Sigmoid colon (tissue), 7 donors: ENCODE measurements around the gene TBXA2R. TPM values are rescaled to one million over a fixed set of nuclear protein-coding genes. Genes with fewer than 3 reads are reported as not detected.
"Not testable (repeated sequence)": the region's sequence is repeated elsewhere in the genome, so short reads cannot be mapped to it uniquely, and the experiment has no call there.

ENCODE experiments used
- DNase-seq: peaks from one replicate; pipeline ENCODE4 v3.0.0-alpha.2; 2019
- H3K27ac ChIP-seq, 4 donors: fragments of 200-600 bp; sonication (generic); one replicate each; pipeline ENCODE4 v1.5.1; 2016 to 2019; ENCODE audit warnings: mild to moderate bottlenecking in 1 of 4
- H3K27me3 ChIP-seq, 3 donors: fragments of 200-600 bp; sonication (generic); one replicate each; pipeline ENCODE4 v1.5.1; 2019; ENCODE audit warnings: mild to moderate bottlenecking in 1 of 3
- H3K36me3 ChIP-seq, 4 donors: fragments of 200-600 bp; sonication (generic); one replicate each; pipeline ENCODE4 v1.5.1; 2016 to 2019
- H3K4me1 ChIP-seq, 4 donors: fragments of 200-600 bp; sonication (generic); one replicate each; pipeline ENCODE4 v1.5.1; 2017 to 2019
- H3K4me3 ChIP-seq, 4 donors: fragments of 200-600 bp; sonication (generic); one replicate each; pipeline ENCODE4 v1.5.1; 2017 to 2019; ENCODE audit warnings: mild to moderate bottlenecking in 2 of 4, moderate library complexity in 1 of 4
- H3K9me3 ChIP-seq, 4 donors: fragments of 200-600 bp in 3 of 4; sonication (generic) in 3 of 4; one replicate each; pipeline versions ENCODE4 v1.5.1 to v1.6.1; 2013 to 2019
- EP300 ChIP-seq, 4 donors: sonication (generic); formaldehyde crosslinking; IDR thresholded peaks; one replicate each; pipeline ENCODE4 v1.6.1; 2017; ENCODE audit warnings: antibody characterized with exemption in 4 of 4
- POLR2A ChIP-seq, 2 donors: fragments of 450-650 bp; IDR thresholded peaks; one replicate each; pipeline ENCODE4 v1.6.1; 2016; ENCODE audit warnings: antibody characterized with exemption in 2 of 2, mild to moderate bottlenecking in 2 of 2, moderate library complexity in 2 of 2
- POLR2AphosphoS5 ChIP-seq, 4 donors: sonication (generic); formaldehyde crosslinking; IDR thresholded peaks; one replicate each; pipeline ENCODE4 v1.6.1; 2017; ENCODE audit warnings: antibody characterized with exemption in 4 of 4
- whole genome bisulfite sequencing, 2 donors: extraction: QIAGEN DNeasy Blood & Tissue Kit; methylation state at CpG; one replicate each; pipeline ENCODE4 v1.1.7; 2013; 5-methylcytosine and 5-hydroxymethylcytosine counted together
- intact Hi-C: fragments of 100-400 bp; cut with DNase I; formaldehyde crosslinking; loops from one replicate; pipeline ENCODE4 v1.15.1; 2023
- polyA plus RNA-seq, 3 donors: library from polyadenylated mRNA; stranded (reverse); fragments of 200-250 nt; gene quantifications; one replicate each; pipeline ENCODE4 v1.2.3, GENCODE V29; 2013
- total RNA-seq, 4 donors: library from RNA; depleted of rRNA; stranded (reverse); fragments of >200 nt; gene quantifications; one replicate each; pipeline ENCODE4 v1.1.0, GENCODE V29; 2016
- TF ChIP-seq, protein P1 (sequence below), 4 experiments: fragments of 450-650 bp in 3 of 4; fragments of 200-600 bp in 1 of 4; IDR thresholded peaks; one replicate each; pipeline ENCODE4 v1.5.1; 2016 to 2019; ENCODE audit warnings: antibody characterized with exemption in 4 of 4, mild to moderate bottlenecking in 3 of 4, moderate library complexity in 2 of 4
- donor health status: healthy with polysubstance abuse.
- donor health status: Bipolar disorder and iron deficiency.
- donor health status: healthy.

The TBXA2R gene
- total and polyA plus RNA-seq, 7 donors, result 0.36 to 3.6 (median 0.76) TPM; not detected in 1

DNA sequence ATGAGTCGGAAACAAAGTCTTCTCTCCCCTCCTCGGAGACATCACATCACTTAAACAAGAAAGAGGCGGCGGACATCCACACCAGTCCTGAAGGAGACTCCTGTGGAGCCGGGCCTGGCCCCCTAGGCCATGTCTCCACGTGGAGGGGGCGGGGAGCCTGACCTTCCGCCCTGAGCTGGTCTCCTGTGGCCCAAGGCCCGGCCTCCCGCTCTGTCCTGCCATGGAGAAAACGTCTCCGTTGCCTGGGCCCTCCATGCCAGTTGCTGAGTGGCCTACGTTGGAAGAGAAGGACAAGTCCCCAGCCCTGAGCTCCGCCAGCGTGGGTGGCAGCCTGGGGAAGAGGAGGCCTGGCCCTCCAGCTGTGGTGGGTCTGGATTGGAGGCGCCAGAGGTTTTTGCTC, 25.4 kb upstream of the TBXA2R start:
- peak overlapping the region in 1 of 4 donors; percentile 49 for H3K27ac ChIP-seq
- peaks cover 11 to 52% (median 22%) of the 10 kb centered on the region in 4 donors for H3K36me3 ChIP-seq
- 90 to 91% methylated on average over 16 of the region's 16 CpGs for WGBS, 2 donors
- H3K4me3 ChIP-seq, result no peak overlapping the region
- intact Hi-C loops, result no loop called here
- DNase-seq, result no peak
- peaks cover 0 to 5% (median 2%) of the 10 kb centered on the region in 4 donors for H3K4me1 ChIP-seq
- H3K27me3 ChIP-seq, result no peaks in the 10 kb centered on the region
- H3K9me3 ChIP-seq, result no peaks in the 10 kb centered on the region
- TF ChIP-seq POLR2AphosphoS5 (IDR thresholded peaks at IDR 0.05) (no peak), EP300 (IDR thresholded peaks at IDR 0.05) (no peak), POLR2A (IDR thresholded peaks at IDR 0.05) (no peak)
- TF ChIP-seq, protein P1, sequence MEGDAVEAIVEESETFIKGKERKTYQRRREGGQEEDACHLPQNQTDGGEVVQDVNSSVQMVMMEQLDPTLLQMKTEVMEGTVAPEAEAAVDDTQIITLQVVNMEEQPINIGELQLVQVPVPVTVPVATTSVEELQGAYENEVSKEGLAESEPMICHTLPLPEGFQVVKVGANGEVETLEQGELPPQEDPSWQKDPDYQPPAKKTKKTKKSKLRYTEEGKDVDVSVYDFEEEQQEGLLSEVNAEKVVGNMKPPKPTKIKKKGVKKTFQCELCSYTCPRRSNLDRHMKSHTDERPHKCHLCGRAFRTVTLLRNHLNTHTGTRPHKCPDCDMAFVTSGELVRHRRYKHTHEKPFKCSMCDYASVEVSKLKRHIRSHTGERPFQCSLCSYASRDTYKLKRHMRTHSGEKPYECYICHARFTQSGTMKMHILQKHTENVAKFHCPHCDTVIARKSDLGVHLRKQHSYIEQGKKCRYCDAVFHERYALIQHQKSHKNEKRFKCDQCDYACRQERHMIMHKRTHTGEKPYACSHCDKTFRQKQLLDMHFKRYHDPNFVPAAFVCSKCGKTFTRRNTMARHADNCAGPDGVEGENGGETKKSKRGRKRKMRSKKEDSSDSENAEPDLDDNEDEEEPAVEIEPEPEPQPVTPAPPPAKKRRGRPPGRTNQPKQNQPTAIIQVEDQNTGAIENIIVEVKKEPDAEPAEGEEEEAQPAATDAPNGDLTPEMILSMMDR (IDR thresholded peaks at IDR 0.05), result no peak

DNA sequence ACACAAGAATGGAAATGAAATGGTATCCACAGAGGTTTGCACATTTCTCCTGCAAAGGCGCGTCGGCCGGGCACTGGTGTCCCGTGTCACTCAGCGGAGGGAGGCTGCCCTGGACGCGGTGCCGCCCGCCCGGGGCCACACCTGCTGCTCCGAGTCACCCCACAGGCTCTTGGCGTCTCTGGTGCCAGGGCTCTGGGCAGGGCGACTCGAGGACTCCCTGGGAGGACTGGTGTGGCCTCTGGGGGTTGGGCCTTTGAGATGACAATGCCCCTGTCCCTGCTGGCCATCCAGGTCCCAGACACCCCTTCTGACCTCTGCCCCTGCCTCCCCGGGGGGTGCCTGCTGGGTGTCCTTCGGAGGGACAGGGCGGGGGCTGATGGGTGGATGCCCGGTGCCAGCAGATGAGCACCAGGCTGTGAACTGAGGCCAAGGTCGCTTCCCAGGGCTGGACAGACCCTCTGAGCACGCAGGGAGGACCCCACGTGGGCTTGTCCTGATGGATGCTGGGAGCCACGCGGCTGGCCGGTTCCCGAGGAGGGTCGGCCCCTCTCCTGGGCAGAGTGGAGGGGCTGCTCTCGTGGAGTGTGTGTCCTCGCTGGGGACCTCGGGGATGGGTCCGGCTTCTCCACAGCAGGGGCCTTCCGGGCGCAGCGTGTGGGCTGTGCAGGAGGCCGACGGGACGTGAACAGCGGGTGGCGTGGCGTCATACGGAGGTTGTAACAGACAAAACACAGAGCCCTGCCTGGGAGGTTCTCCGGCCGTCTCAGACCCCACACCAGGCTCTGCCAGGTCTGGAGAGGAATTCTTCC, 24.6 kb upstream of the TBXA2R start:
- H3K27ac ChIP-seq, result peak overlapping the region in 1 of 4 donors; percentile 49
- H3K4me3 ChIP-seq, result no peak overlapping the region
- 90 to 95% methylated on average over 43 of the region's 43 CpGs for WGBS, 2 donors
- H3K36me3 ChIP-seq, result peaks cover 9 to 44% (median 16%) of the 10 kb centered on the region in 4 donors
- no peak for DNase-seq
- H3K27me3 ChIP-seq, result no peaks in the 10 kb centered on the region
- TF ChIP-seq, protein P1 (IDR thresholded peaks at IDR 0.05), result no peak
- TF ChIP-seq POLR2A (IDR thresholded peaks at IDR 0.05) (no peak), EP300 (IDR thresholded peaks at IDR 0.05) (no peak), POLR2AphosphoS5 (IDR thresholded peaks at IDR 0.05) (no peak)
- peaks cover 0 to 5% (median 2%) of the 10 kb centered on the region in 4 donors for H3K4me1 ChIP-seq
- H3K9me3 ChIP-seq, result no peaks in the 10 kb centered on the region
- intact Hi-C loops, result no loop called here

DNA sequence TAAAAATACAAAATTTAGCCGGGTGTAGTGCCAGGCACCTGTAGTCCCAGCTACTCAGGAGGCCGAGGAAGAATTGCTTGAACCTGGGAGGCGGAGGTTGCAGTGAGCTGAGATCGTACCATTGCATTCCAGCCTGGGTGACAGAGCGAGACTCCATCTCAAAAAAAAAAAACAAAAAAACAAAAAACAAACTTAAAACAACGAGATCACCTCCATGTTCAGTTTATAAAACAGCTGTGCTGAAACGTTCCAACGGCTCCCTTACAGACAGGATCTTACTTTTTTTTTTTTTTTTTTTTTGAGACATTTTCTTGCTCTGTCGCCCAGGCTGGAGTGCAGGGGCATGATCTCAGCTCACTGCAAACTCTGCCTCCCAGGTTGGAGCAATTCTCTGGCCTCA, 22.1 kb upstream of the TBXA2R start:
- H3K4me3 ChIP-seq, H3K27ac ChIP-seq, intact Hi-C loops, DNase-seq, H3K27me3 ChIP-seq, H3K9me3 ChIP-seq: not testable (repeated sequence)
- peaks cover 0 to 29% (median 22%) of the 10 kb centered on the region in 4 donors for H3K4me1 ChIP-seq
- H3K36me3 ChIP-seq, result peaks cover 9 to 32% (median 15%) of the 10 kb centered on the region in 4 donors
- WGBS, 2 donors, result 63 to 77% methylated on average over 9 of the region's 9 CpGs

DNA sequence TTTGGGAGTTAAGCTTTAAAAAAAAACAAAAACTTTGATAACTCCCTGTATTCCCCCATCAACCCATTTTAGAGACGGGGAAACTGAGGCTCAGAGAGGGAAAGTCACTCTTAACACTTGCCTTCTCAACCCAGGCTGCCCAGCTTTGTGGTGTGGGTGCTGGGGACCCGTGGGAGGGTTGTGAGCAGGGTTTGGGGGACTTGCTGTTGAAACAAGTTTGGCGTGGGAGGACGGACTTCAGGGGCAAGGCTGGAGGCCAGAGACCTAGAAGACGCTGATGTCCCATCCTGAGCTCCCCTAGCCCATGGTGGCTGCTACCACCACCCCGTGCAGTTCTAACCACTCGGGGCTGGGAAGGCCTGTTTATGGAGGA, 20.7 kb upstream of the TBXA2R start:
- H3K4me1 ChIP-seq, result peaks cover 0 to 29% (median 22%) of the 10 kb centered on the region in 4 donors
- no peaks in the 10 kb centered on the region for H3K27me3 ChIP-seq
- WGBS, 2 donors, result 55 to 58% methylated on average over 7 of the region's 7 CpGs
- peak overlapping the region; percentile 79 to 93 (median 92) for H3K27ac ChIP-seq
- peak overlapping the region in 3 of 4 donors; percentile 76 to 94 (median 89) for H3K4me3 ChIP-seq
- intact Hi-C loops, result no loop called here
- peaks cover 5 to 33% (median 11%) of the 10 kb centered on the region in 4 donors for H3K36me3 ChIP-seq
- TF ChIP-seq POLR2AphosphoS5 (IDR thresholded peaks at IDR 0.05) (peak in 1 of 4 donors; percentile 4), EP300 (IDR thresholded peaks at IDR 0.05) (no peak), POLR2A (IDR thresholded peaks at IDR 0.05) (no peak)
- TF ChIP-seq, protein P1 (IDR thresholded peaks at IDR 0.05), result no peak
- no peak for DNase-seq
- H3K9me3 ChIP-seq, result no peaks in the 10 kb centered on the region

DNA sequence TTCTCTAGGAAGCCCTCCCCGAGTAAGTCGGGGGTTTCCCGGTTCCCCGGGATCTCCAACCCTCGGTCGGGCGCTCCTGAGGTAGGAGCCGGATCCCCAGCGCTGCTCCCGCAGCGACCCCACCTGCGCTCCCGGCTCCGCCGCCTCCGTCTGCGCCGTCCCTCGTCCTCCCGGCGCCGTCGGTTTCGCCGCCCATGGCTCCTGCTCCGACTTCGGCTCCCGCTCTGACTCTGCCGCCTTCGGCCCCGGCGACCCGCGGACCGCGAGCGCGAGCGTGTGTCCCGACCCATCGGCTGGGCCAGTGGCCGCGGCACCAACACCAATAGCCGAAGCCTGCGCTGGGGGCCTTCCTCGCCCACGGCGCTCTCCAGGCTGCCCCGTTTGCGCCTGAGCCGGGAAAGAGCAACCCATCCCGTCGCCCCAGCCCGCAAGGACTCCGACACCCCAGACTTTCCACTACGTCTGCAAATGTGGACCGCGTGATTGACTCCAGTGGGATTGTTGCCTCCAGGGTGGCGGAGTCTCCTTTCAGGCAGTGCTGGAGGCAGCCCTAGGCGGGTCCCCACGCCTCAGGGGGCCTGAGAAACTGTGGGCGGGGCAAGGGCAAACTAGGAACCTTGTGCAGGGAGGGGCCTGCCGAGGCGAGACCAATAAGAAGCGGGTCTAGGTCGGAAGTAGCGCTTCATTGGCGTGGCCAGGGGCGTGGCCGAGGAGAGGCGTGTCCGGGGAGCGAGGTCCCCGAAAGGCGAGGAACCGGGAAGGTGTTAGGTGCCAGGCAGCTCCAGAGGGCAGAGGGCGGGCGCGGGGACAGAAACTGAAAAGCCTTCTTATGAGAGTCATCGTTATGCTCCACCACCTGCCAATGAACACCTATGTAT, 20.0 kb upstream of the TBXA2R start, which contains the start of gene CACTIN:
CACTIN (minus strand) TSS at position 318 of the 878 bp plus-strand sequence; CDS start at position 290, 28 bp downstream.
- Histone ChIP-seq H3K4me1 (peaks cover 0 to 29% (median 22%) of the 10 kb centered on the region in 4 donors), H3K9me3 (no peaks in the 10 kb centered on the region), H3K4me3 (peak within 1 kb of the TSS; percentile 76 to 94 (median 86)), H3K27ac (peak within 1 kb of the TSS; percentile 79 to 93 (median 92)), H3K27me3 (no peaks in the 10 kb centered on the region), H3K36me3 (peaks cover 4 to 33% (median 12%) of the 10 kb centered on the region in 4 donors)
- intact Hi-C loops, result no loop called here
- TF ChIP-seq EP300 (IDR thresholded peaks at IDR 0.05) (peak in 1 of 4 donors; percentile 22), POLR2A (IDR thresholded peaks at IDR 0.05) (peak; percentile 51 to 76), POLR2AphosphoS5 (IDR thresholded peaks at IDR 0.05) (peak; percentile 81 to 95 (median 90))
- TF ChIP-seq, protein P1 (IDR thresholded peaks at IDR 0.05), result no peak
- peak; percentile 99 for DNase-seq
- 0% methylated on average over 80 of the region's 80 CpGs for WGBS, 2 donors
